Endothelial cell of umbilical vein (primary cell): Measurements from ENCODE around the gene LONRF2. TPM values are rescaled to one million over a fixed set of nuclear protein-coding genes. Genes with fewer than 3 reads are reported as not detected.

Source experiments
- BruUV-seq: library from RNA; stranded (reverse); fragments of 400-500 nt; replicated peaks from 2 replicates; lab custom pipeline; 2021; lab: Mats Ljungman, UMichigan
- CTCF ChIA-PET: fragments of 300-600, 350-600 bp; sonication (Branson Sonifier 250); formaldehyde crosslinking; loops from one replicate; lab custom pipeline; 2021; ENCODE audit warnings: antibody characterized with exemption, inconsistent platforms; lab: Charles Lee
- POLR2A ChIA-PET: fragments of 300-600, 350-600 bp; sonication (Branson Sonifier 250); formaldehyde crosslinking; loops from one replicate; lab custom pipeline; 2021; ENCODE audit warnings: antibody characterized with exemption, inconsistent platforms; lab: Charles Lee
- DNase-seq: peaks from one replicate; pipeline ENCODE4 v3.0.0-alpha.2; 2011; ENCODE audit warnings: low read depth, low spot score
- FAIRE-seq: peaks from 2 replicates; lab custom pipeline; 2011; peaks lifted over from hg19 to GRCh38; lab: Jason Lieb, UNC
- H2AFZ ChIP-seq: 2 replicates; pipeline ENCODE4 v1.6.0; 2012; ENCODE audit warnings: low read depth, low read length, control low read depth, inconsistent platforms
- H3K27ac ChIP-seq: 2 replicates; pipeline ENCODE4 v1.5.1; 2011; ENCODE audit warnings: low read depth, mild to moderate bottlenecking, control low read depth, low read length, moderate library complexity; ENCODE audit not compliant: insufficient read depth
- H3K27me3 ChIP-seq, 2 experiments: 2 replicates each; pipeline versions ENCODE4 v1.6.0 to v1.6.1; 2011; ENCODE audit warnings: low read length in 2 of 2, mixed read lengths in 1 of 2; ENCODE audit not compliant: control insufficient read depth in 2 of 2, insufficient read depth in 2 of 2
- H3K36me3 ChIP-seq, 2 experiments: 2 replicates in 1 of 2; 3 replicates in 1 of 2; pipeline ENCODE4 v1.5.1; 2011; ENCODE audit warnings: low read length in 2 of 2, mild to moderate bottlenecking in 1 of 2, moderate library complexity in 1 of 2; ENCODE audit not compliant: control insufficient read depth in 2 of 2, insufficient read depth in 2 of 2; ENCODE audit errors: extremely low read depth in 1 of 2
- H3K4me1 ChIP-seq: 3 replicates; pipeline ENCODE4 v1.5.1; 2011; ENCODE audit warnings: mild to moderate bottlenecking, low read length; ENCODE audit not compliant: control insufficient read depth, insufficient read depth; ENCODE audit errors: extremely low read depth
- H3K4me2 ChIP-seq: 2 replicates; pipeline ENCODE4 v1.6.1; 2011; ENCODE audit warnings: low read length, control low read depth, mixed read lengths; ENCODE audit not compliant: insufficient read depth
- H3K4me3 ChIP-seq, 3 experiments: fragments of 200-600 bp in 1 of 3; sonication (generic), shearing (Covaris generic) in 1 of 3; replicated peaks in 1 of 3; 2 replicates each; pipeline ENCODE4 v1.5.1; 2011 to 2016; ENCODE audit warnings: control low read depth in 3 of 3, low read length in 3 of 3, mild to moderate bottlenecking in 2 of 3, inconsistent platforms in 1 of 3, low read depth in 1 of 3, moderate library complexity in 1 of 3; ENCODE audit not compliant: insufficient read depth in 1 of 3
- H3K79me2 ChIP-seq: 2 replicates; pipeline ENCODE4 v1.6.0; 2012; ENCODE audit warnings: low read length, inconsistent platforms; ENCODE audit not compliant: control insufficient read depth, insufficient read depth
- H3K9ac ChIP-seq: replicated peaks from 2 replicates; pipeline ENCODE3; 2011; ENCODE audit warnings: low read length, control low read depth; ENCODE audit not compliant: insufficient read depth; ENCODE audit errors: extremely low read depth
- H3K9me1 ChIP-seq: replicated peaks from 3 replicates; pipeline ENCODE4 v1.6.0; 2011; ENCODE audit warnings: mild to moderate bottlenecking, low read length; ENCODE audit not compliant: control insufficient read depth, insufficient read depth; ENCODE audit errors: extremely low read depth
- H3K9me3 ChIP-seq: replicated peaks from 2 replicates; pipeline ENCODE4 v1.5.1; 2012; ENCODE audit warnings: low read length, inconsistent platforms; ENCODE audit not compliant: control insufficient read depth, insufficient read depth
- H4K20me1 ChIP-seq: replicated peaks from 2 replicates; pipeline ENCODE3; 2011; ENCODE audit warnings: mild to moderate bottlenecking, low read length; ENCODE audit not compliant: control insufficient read depth, insufficient read depth; ENCODE audit errors: extremely low read depth
- EZH2 ChIP-seq: IDR thresholded peaks from 2 replicates; pipeline ENCODE4 v1.6.1; 2012; ENCODE audit warnings: borderline replicate concordance, low read depth, mild to moderate bottlenecking, moderate library complexity, low read length, inconsistent platforms; ENCODE audit not compliant: severe bottlenecking
- FOS ChIP-seq: IDR thresholded peaks from 2 replicates; pipeline ENCODE4 v1.6.1; 2011; ENCODE audit warnings: mild to moderate bottlenecking, low read length, moderate library complexity, borderline replicate concordance; ENCODE audit not compliant: insufficient read depth
- GATA2 ChIP-seq: IDR thresholded peaks from 2 replicates; pipeline ENCODE4 v1.7.0; 2011; ENCODE audit warnings: low read depth, mild to moderate bottlenecking, moderate library complexity, mixed read lengths, low read length; ENCODE audit not compliant: insufficient read length, insufficient read depth
- JUN ChIP-seq: IDR thresholded peaks from 2 replicates; pipeline ENCODE4 v1.6.1; 2011; ENCODE audit warnings: borderline replicate concordance, low read depth; ENCODE audit not compliant: insufficient read length, insufficient read depth
- MAX ChIP-seq: IDR thresholded peaks from 2 replicates; pipeline ENCODE4 v1.6.1; 2011; ENCODE audit not compliant: insufficient read depth, insufficient read length
- MYC ChIP-seq: IDR thresholded peaks from one replicate; pipeline ENCODE4 v1.6.1; 2011; ENCODE audit warnings: mild to moderate bottlenecking, low read depth, low read length
- POLR2A ChIP-seq: IDR thresholded peaks from 2 replicates; pipeline ENCODE4 v1.6.1; 2012; ENCODE audit warnings: low read depth, mild to moderate bottlenecking, control low read depth, low read length
- POLR2AphosphoS5 ChIP-seq: IDR thresholded peaks from 2 replicates; pipeline ENCODE4 v1.6.1; 2012; ENCODE audit warnings: low read depth, mild to moderate bottlenecking, control low read depth, low read length, moderate library complexity; ENCODE audit not compliant: insufficient read depth
- dilution Hi-C: fragments of 300-500 bp; cut with MboI; formaldehyde crosslinking; loops from one replicate; pipeline ENCODE4 v1.15.0; 2019; ENCODE audit warnings: low sequenced_read_pairs; ENCODE audit not compliant: extremely low pct_ligation_motif_present
- intact Hi-C: fragments of 100-400 bp; cut with micrococcal nuclease; formaldehyde crosslinking; loops from one replicate; pipeline ENCODE4 v1.10.0; 2022
- polyA plus RNA-seq, 4 experiments: library from polyadenylated mRNA; depleted of rRNA in 3 of 4; stranded (reverse) in 3 of 4; unstranded in 1 of 4; fragments of >200 nt; gene quantifications; 2 replicates each; pipeline versions ENCODE4 v1.2.1 to v1.2.3, GENCODE V29; 2011 to 2012; ENCODE audit warnings: missing spikeins in 1 of 4
- total RNA-seq: library from RNA; stranded (reverse); gene quantifications from 2 replicates; pipeline ENCODE4 v1.2.3, GENCODE V29; 2021
- TF ChIP-seq, protein P1 (sequence below), 2 donors: IDR thresholded peaks; 1 replicate in 1 of 2; 2 replicates in 1 of 2; pipeline ENCODE4 v1.5.1; 2011; ENCODE audit warnings: low read length in 2 of 2, mild to moderate bottlenecking in 2 of 2, moderate library complexity in 2 of 2, control low read depth in 1 of 2, inconsistent platforms in 1 of 2, low read depth in 1 of 2; ENCODE audit not compliant: insufficient read depth in 1 of 2; ENCODE audit errors: extremely low read depth in 1 of 2

LONRF2 gene
- total and polyA plus RNA-seq, 2 donors (not counting 3 experiments of a cell fraction or from before 2014, with no cell fraction given), result 0.03 TPM; not detected in 1

- Histone ChIP-seq H3K4me2 (no peak overlapping the region), H3K27ac (no peak overlapping the region), H3K9ac (no peak overlapping the region), H3K4me3 (no peak overlapping the region), H3K79me2 (no peaks in the 10 kb centered on the region), H3K4me1 (peaks cover 5% of the 10 kb centered on the region), H3K9me1 (no peaks in the 10 kb centered on the region), H2AFZ (no peak overlapping the region), H3K27me3 (peaks cover 4 to 7% of the 10 kb centered on the region in 2 experiments), H3K9me3 (no peaks in the 10 kb centered on the region), H3K36me3 (no peaks in the 10 kb centered on the region), H4K20me1 (no peaks in the 10 kb centered on the region)
- BruUV-seq, result no TSS peak
- dilution Hi-C loops, result no loop called here
- POLR2A ChIA-PET, result no interaction called here
- TF ChIP-seq EZH2 (no peak), JUN (peak; percentile 83), POLR2A (no peak), GATA2 (peak; percentile 81), FOS (peak; percentile 82), POLR2AphosphoS5 (no peak), MAX (no peak), MYC (no peak)
- TF ChIP-seq, protein P1, sequence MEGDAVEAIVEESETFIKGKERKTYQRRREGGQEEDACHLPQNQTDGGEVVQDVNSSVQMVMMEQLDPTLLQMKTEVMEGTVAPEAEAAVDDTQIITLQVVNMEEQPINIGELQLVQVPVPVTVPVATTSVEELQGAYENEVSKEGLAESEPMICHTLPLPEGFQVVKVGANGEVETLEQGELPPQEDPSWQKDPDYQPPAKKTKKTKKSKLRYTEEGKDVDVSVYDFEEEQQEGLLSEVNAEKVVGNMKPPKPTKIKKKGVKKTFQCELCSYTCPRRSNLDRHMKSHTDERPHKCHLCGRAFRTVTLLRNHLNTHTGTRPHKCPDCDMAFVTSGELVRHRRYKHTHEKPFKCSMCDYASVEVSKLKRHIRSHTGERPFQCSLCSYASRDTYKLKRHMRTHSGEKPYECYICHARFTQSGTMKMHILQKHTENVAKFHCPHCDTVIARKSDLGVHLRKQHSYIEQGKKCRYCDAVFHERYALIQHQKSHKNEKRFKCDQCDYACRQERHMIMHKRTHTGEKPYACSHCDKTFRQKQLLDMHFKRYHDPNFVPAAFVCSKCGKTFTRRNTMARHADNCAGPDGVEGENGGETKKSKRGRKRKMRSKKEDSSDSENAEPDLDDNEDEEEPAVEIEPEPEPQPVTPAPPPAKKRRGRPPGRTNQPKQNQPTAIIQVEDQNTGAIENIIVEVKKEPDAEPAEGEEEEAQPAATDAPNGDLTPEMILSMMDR (IDR thresholded peaks at IDR 0.05; ENCODE audit: extremely low read depth in 1 of 2, insufficient read depth in 1 of 2, low read depth in 1 of 2, low read length in 2 of 2), result no peak
- FAIRE-seq (peak; percentile 83), DNase-seq (peak; percentile 77)
- CTCF ChIA-PET, result interaction anchor here (0.8 to 3.4 kb wide), 10 partner anchors 8 to 472 kb away, joined by 3 to 36 read pairs (median 3); no protein-coding TSS in a partner anchor
- intact Hi-C loops, result no loop called here
Observed at GRCh38 chr2:100291152-100291970, 30.9 kb downstream of the LONRF2 start.
